K562 (cell line): ENCODE measurements around the gene ATP8B4. TPM values are rescaled to one million over a fixed set of nuclear protein-coding genes. Genes with fewer than 3 reads are reported as not detected.
A peak's percentile ranks its signal among the peaks of the same experiment; 100 is the strongest.

Experiments used
- ATAC-seq: fragments of 200-7000 bp; cut with Tn5 transposase; 3 replicates; pipeline ENCODE4 v1.9.1; 2020; ENCODE audit warnings: moderate library complexity
- BruUV-seq: library from RNA; stranded (reverse); fragments of 400-500 nt; replicated peaks from 2 replicates; lab custom pipeline; 2021; lab: Mats Ljungman, UMichigan
- CTCF ChIA-PET: fragments of 300-600 bp; formaldehyde crosslinking; extraction: SDS; loops from one replicate; lab custom pipeline; 2021; ENCODE audit warnings: low intra/inter-chr PET ratio; lab: Yijun Ruan, JAX
- POLR2A ChIA-PET: fragments of 300-600, 350-650 bp; sonication (Branson Sonifier 250); formaldehyde crosslinking; extraction: SDS; loops from one replicate; lab custom pipeline; 2021; ENCODE audit warnings: antibody characterized with exemption, inconsistent platforms; lab: Yijun Ruan, JAX
- DNase-seq, 4 experiments: peaks; one replicate each; pipeline versions ENCODE4 v3.0.0 to v3.0.0-alpha.2; 2011 to 2018; ENCODE audit warnings: low spot score in 3 of 4, mixed read lengths in 3 of 4; ENCODE audit errors: extremely low read depth in 1 of 4
- FAIRE-seq: peaks from 2 replicates; lab custom pipeline; 2011; peaks lifted over from hg19 to GRCh38; lab: Jason Lieb, UNC
- H2AFZ ChIP-seq: 2 replicates; pipeline ENCODE4 v1.6.0; 2011; ENCODE audit warnings: low read depth, low read length, control low read depth, inconsistent platforms
- H3K27ac ChIP-seq: fragments of 200-600 bp; 3 replicates; pipeline ENCODE4 v1.8.0; 2011; ENCODE audit warnings: low read depth, mild to moderate bottlenecking, control low read depth, inconsistent platforms, low read length, moderate library complexity, mixed read lengths; ENCODE audit errors: extremely low read depth
- H3K27me3 ChIP-seq, 2 experiments: fragments of 300-600 bp in 1 of 2; 2 replicates in 1 of 2; 3 replicates in 1 of 2; pipeline versions ENCODE4 v1.6.0 to v1.8.0; 2011; ENCODE audit warnings: inconsistent platforms in 2 of 2, low read length in 2 of 2, mild to moderate bottlenecking in 1 of 2, mixed read lengths in 1 of 2, moderate library complexity in 1 of 2; ENCODE audit not compliant: control insufficient read depth in 2 of 2, insufficient read depth in 2 of 2
- H3K36me3 ChIP-seq: fragments of 300-600 bp; 3 replicates; pipeline ENCODE4 v1.8.0; 2011; ENCODE audit warnings: mild to moderate bottlenecking, low read length, inconsistent platforms; ENCODE audit not compliant: control insufficient read depth, insufficient read depth
- H3K4me1 ChIP-seq, 2 experiments: fragments of 200-600 bp in 1 of 2; replicated peaks in 1 of 2; 2 replicates in 1 of 2; 3 replicates in 1 of 2; pipeline versions ENCODE4 v1.5.1 to v1.8.0; 2011; ENCODE audit warnings: inconsistent platforms in 2 of 2, low read length in 2 of 2, mild to moderate bottlenecking in 1 of 2, mixed read lengths in 1 of 2, moderate library complexity in 1 of 2; ENCODE audit not compliant: control insufficient read depth in 2 of 2, insufficient read depth in 2 of 2
- H3K4me2 ChIP-seq: 2 replicates; pipeline ENCODE4 v1.6.1; 2011; ENCODE audit warnings: low read length, control low read depth, inconsistent platforms, mixed read lengths; ENCODE audit not compliant: insufficient read depth
- H3K4me3 ChIP-seq: fragments of 200-600 bp; sonication (generic), shearing (Covaris generic); 2 replicates; pipeline ENCODE4 v1.5.1; 2016; ENCODE audit warnings: control low read depth, inconsistent platforms
- H3K79me2 ChIP-seq: fragments of 200-600 bp; 3 replicates; pipeline ENCODE4 v1.8.0; 2011; ENCODE audit warnings: low read length, inconsistent platforms; ENCODE audit not compliant: control insufficient read depth, insufficient read depth
- H3K9ac ChIP-seq, 2 experiments: 2 replicates each; pipeline versions ENCODE4 v1.6.0 to v1.6.1; 2011; ENCODE audit warnings: low read depth in 2 of 2, low read length in 2 of 2, control low read depth in 1 of 2, inconsistent platforms in 1 of 2, mild to moderate bottlenecking in 1 of 2, mixed read lengths in 1 of 2; ENCODE audit not compliant: insufficient read depth in 1 of 2
- H3K9me1 ChIP-seq: one replicate; pipeline ENCODE4 v1.6.0; 2011; ENCODE audit warnings: inconsistent platforms, mild to moderate bottlenecking, low read length, moderate library complexity; ENCODE audit not compliant: control insufficient read depth, insufficient read depth
- H3K9me3 ChIP-seq: replicated peaks from 2 replicates; pipeline ENCODE4 v1.5.1; 2011; ENCODE audit warnings: low read depth, low read length, inconsistent platforms; ENCODE audit not compliant: control insufficient read depth, insufficient read depth
- H4K20me1 ChIP-seq: replicated peaks from 2 replicates; pipeline ENCODE4 v1.6.1; 2011; ENCODE audit warnings: low read length, inconsistent platforms, mixed read lengths; ENCODE audit not compliant: control insufficient read depth, insufficient read depth
- KLF6 ChIP-seq: fragments of 250-450 bp; sonication (Bioruptor Pico); IDR thresholded peaks from 2 replicates; pipeline ENCODE4 v1.4.0; 2020; ENCODE audit warnings: mild to moderate bottlenecking, moderate library complexity, borderline replicate concordance
- MEIS2 ChIP-seq: fragments of 450-650 bp; IDR thresholded peaks from 2 replicates; pipeline ENCODE4 v1.6.1; 2014; ENCODE audit warnings: mild to moderate bottlenecking; ENCODE audit not compliant: partially characterized antibody
- NFE2 ChIP-seq: IDR thresholded peaks from 2 replicates; pipeline ENCODE4 v1.6.1; 2014; ENCODE audit warnings: antibody characterized with exemption, low read depth
- PBX2 ChIP-seq, 2 experiments: IDR thresholded peaks in 1 of 2; conservative IDR thresholded peaks in 1 of 2; 2 replicates each; pipeline ENCODE4 v1.6.1; 2016; ENCODE audit warnings: low read depth in 2 of 2, mild to moderate bottlenecking in 1 of 2, missing compliant biosample characterization in 1 of 2, missing genetic modification characterization in 1 of 2, moderate library complexity in 1 of 2
- SP1 ChIP-seq: sonication (generic); formaldehyde crosslinking; IDR thresholded peaks from 2 replicates; pipeline ENCODE4 v1.8.1; 2022; ENCODE audit warnings: mild to moderate bottlenecking, missing genetic modification reagents
- ZBTB17 ChIP-seq: fragments of 450-650 bp; formaldehyde crosslinking; IDR thresholded peaks from 2 replicates; pipeline ENCODE4 v1.4.0; 2020; ENCODE audit warnings: mild to moderate bottlenecking
- WGBS: fragments of 100-300 bp; shearing (Covaris generic); methylation state at CpG from one replicate; pipeline ENCODE4 v1.1.6; 2016; ENCODE audit warnings: low coverage, mixed read lengths; ENCODE audit not compliant: insufficient coverage; ENCODE audit errors: missing lambda C conversion rate; 5-methylcytosine and 5-hydroxymethylcytosine counted together
- in situ Hi-C: fragments of 300-500 bp; cut with MboI; formaldehyde crosslinking; loops from 4 replicates; pipeline ENCODE4 v1.15.0; 2018; ENCODE audit warnings: inconsistent platforms, mixed read lengths
- intact Hi-C: fragments of 100-400 bp; cut with micrococcal nuclease; formaldehyde crosslinking; loops from 2 replicates; pipeline ENCODE4 v1.14.2; 2022
- polyA plus RNA-seq, 8 experiments: library from polyadenylated mRNA; depleted of rRNA in 4 of 8; stranded (reverse) in 5 of 8; unstranded in 3 of 8; fragments of >200 nt; fragmentation: Nextera tagmentation in 2 of 8; fragmentation: Illumina TruSeq in 1 of 8; extraction: Ambion mirVana in 2 of 8; extraction: Trizol in 1 of 8; gene quantifications; 2 replicates each; pipeline versions ENCODE4 v1.2.1 to v1.2.3, GENCODE V29; 2011 to 2014; ENCODE audit warnings: inconsistent platforms in 1 of 8, missing spikeins in 1 of 8
- total RNA-seq, 7 experiments: library from RNA; depleted of rRNA in 6 of 7; stranded (reverse); fragments of >200 nt in 6 of 7; fragmentation: Illumina TruSeq in 2 of 7; extraction: Trizol in 2 of 7; gene quantifications; 2 replicates each; pipeline versions ENCODE4 v1.2.1 to v1.2.3, GENCODE V29; 2011 to 2021; ENCODE audit warnings: low replicate concordance in 1 of 7
- TF ChIP-seq, protein P1 (sequence below): fragments of 200-800 bp; sonication (Bioruptor generic); IDR thresholded peaks from 2 replicates; pipeline ENCODE4 v1.6.1; 2017; ENCODE audit warnings: missing genetic modification characterization, missing compliant biosample characterization

Gene ATP8B4
- total and polyA plus RNA-seq, 9 of the 15 experiments (the other 6 are each of a cell fraction or from before 2014, with no cell fraction given) = 0.14 to 2.5 (median 0.44) TPM

DNA sequence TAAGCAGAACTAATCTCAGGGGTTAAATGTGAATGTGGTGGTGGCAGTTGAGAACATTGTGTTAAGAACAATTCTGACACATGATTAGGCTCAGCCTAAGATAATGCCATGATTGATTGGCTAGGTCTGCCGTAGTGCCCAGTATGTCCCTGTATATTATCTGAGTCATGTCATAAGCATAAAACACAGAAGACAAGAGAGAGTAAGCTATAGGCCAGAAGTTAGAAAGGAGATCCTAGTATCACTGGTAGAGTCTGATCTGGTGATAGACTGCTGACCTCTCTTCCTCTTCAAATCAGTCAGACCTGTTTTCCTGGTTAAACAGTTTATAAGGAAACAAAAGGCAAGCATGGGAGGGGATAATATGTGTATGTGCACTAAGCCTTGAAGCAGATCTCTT lies 30.1 kb upstream of the ATP8B4 start:
- DNase-seq = no peak
- ChIA-PET POLR2A (no interaction called here), CTCF (interaction anchor here (2.1 kb wide), 1 partner anchor 167 kb away, joined by 16 read pairs; no protein-coding TSS in a partner anchor)
- no peaks in the 10 kb centered on the region for H3K9me1 ChIP-seq
- H3K4me3 ChIP-seq = no peak overlapping the region
- FAIRE-seq = peak; percentile 29
- H3K9ac ChIP-seq = no peak overlapping the region
- H3K36me3 ChIP-seq = no peaks in the 10 kb centered on the region
- TF ChIP-seq MEIS2 (peak; percentile 58), SP1 (CRISPR knock-in tag) (no peak), NFE2 (peak; percentile 14; the same call in 1 of the 2 replicates), KLF6 (CRISPR knock-in tag) (no peak), ZBTB17 (CRISPR knock-in tag) (peak; percentile 71; the same call in 1 of the 2 replicates), PBX2 (CRISPR knock-in tag; IDR thresholded peaks at IDR 0.05; ENCODE audit: low read depth) (no peak), PBX2 (tag; conservative IDR thresholded peaks at IDR 0.05; ENCODE audit: low read depth) (peak; percentile 75)
- TF ChIP-seq, protein P1, sequence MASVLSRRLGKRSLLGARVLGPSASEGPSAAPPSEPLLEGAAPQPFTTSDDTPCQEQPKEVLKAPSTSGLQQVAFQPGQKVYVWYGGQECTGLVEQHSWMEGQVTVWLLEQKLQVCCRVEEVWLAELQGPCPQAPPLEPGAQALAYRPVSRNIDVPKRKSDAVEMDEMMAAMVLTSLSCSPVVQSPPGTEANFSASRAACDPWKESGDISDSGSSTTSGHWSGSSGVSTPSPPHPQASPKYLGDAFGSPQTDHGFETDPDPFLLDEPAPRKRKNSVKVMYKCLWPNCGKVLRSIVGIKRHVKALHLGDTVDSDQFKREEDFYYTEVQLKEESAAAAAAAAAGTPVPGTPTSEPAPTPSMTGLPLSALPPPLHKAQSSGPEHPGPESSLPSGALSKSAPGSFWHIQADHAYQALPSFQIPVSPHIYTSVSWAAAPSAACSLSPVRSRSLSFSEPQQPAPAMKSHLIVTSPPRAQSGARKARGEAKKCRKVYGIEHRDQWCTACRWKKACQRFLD (CRISPR knock-in tag) = 0 out of 2 replicates have a peak, but pooled peaks have one; percentile 5
- no peak overlapping the region for H3K4me2 ChIP-seq
- no peaks in the 10 kb centered on the region for H3K27me3 ChIP-seq
- in situ Hi-C loops = loop anchor here (5.0 to 25.0 kb wide), 3 partner anchors 173 to 1787 kb away; no protein-coding TSS in a partner anchor
- H3K9me3 ChIP-seq = no peaks in the 10 kb centered on the region
- ATAC-seq = no peak
- H3K4me1 ChIP-seq = peaks cover 0 to 5% of the 10 kb centered on the region in 2 experiments; a peak in 2 of 5 replicates
- H4K20me1 ChIP-seq = no peaks in the 10 kb centered on the region
- peak overlapping the region; percentile 25 for H2AFZ ChIP-seq
- no peak overlapping the region for H3K27ac ChIP-seq
- intact Hi-C loops = loop anchor here (2.0 to 10.0 kb wide), 7 partner anchors 34 to 760 kb away; partner anchors contain the start of genes AP4E1, FGF7 and SLC27A2
- 0% methylated on average over 1 of the region's 1 CpG for WGBS
- BruUV-seq = no TSS peak
- no peaks in the 10 kb centered on the region for H3K79me2 ChIP-seq
